Measurements from ENCODE around the gene CDC42EP4.

- no peak for TF ChIP-seq CTCF (conservative IDR thresholded peaks at IDR 0.05; ENCODE audit: low read depth in 2 of 2)
- no peak for TF ChIP-seq JUNB (IDR thresholded peaks at IDR 0.05; ENCODE audit: unreplicated experiment)
Observed at GRCh38 chr17:73351764-73352163, 40.0 kb upstream of the CDC42EP4 start.
